Measurements from ENCODE around the gene SYT14.
"Not testable (repeated sequence)": the region's sequence is repeated elsewhere in the genome, so short reads cannot be mapped to it uniquely, and the experiment has no call there.

SYT14 gene

DNA sequence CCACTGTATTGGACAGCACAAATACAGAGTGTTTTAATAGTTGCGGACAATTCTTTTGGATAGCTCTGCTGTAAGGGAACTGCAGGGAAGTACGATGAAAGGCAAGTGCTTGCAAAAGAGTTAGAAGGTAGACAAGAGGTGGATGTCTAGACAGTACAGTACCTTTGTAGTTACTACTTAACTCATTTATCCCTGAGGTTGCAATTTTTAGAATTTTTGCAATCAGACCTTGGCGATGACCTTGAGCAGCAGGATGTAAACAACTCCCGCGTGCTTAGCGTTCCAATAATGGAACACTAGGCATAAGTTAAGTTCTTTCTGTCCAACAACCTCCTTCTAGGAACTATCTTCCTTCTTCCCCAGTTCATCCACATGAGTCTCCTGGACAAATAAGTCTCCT is 1.9 kb upstream of the SYT14 start:
- Histone ChIP-seq H3K36me3 (ENCODE audit: insufficient read depth, low read length) (no peaks in the 10 kb centered on the region), H3K79me2 (ENCODE audit: control insufficient read depth, insufficient read depth, low read length, unreplicated experiment) (peaks cover 6% of the 10 kb centered on the region), H3K4me3 (ENCODE audit: low read depth, low read length) (no peak overlapping the region), H2AFZ (ENCODE audit: low read length, unreplicated experiment) (no peak overlapping the region), H3K27ac (ENCODE audit: low read depth, low read length) (no peak overlapping the region), H3K4me1 (ENCODE audit: control insufficient read depth, insufficient read depth, low read length, unreplicated experiment) (peaks cover 19% of the 10 kb centered on the region), H3K27me3 (ENCODE audit: insufficient read depth, low read length) (peaks cover 28% of the 10 kb centered on the region)

DNA sequence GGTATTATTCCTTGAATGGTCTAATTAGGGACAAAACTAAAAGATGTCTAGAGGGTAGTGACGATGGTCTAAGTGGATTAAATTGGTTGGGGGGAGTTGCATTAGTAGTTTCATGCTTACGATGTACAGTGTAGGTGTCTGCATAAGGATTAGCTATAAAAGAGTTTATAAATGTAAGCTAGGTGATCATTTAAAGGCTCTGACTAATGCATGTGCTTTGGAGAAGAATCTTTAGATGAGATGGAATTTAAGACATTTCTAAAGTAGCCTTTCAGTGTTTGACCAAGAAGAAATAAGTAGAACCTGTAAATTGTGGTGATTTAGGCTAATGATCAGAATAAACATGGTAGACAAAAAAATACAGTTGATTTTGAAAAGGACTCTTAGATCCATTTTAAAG is 7.4 kb downstream of the SYT14 start:
- Histone ChIP-seq H3K79me2 (ENCODE audit: control insufficient read depth, insufficient read depth, low read length, unreplicated experiment) (peaks cover 5% of the 10 kb centered on the region), H3K27me3 (ENCODE audit: insufficient read depth, low read length) (no peaks in the 10 kb centered on the region), H3K4me1 (ENCODE audit: control insufficient read depth, insufficient read depth, low read length, unreplicated experiment) (no peaks in the 10 kb centered on the region), H3K36me3 (ENCODE audit: insufficient read depth, low read length) (no peaks in the 10 kb centered on the region), H3K4me3 (ENCODE audit: low read depth, low read length) (no peak overlapping the region), H2AFZ (ENCODE audit: low read length, unreplicated experiment) (no peak overlapping the region), H3K27ac (ENCODE audit: low read depth, low read length) (no peak overlapping the region)

DNA sequence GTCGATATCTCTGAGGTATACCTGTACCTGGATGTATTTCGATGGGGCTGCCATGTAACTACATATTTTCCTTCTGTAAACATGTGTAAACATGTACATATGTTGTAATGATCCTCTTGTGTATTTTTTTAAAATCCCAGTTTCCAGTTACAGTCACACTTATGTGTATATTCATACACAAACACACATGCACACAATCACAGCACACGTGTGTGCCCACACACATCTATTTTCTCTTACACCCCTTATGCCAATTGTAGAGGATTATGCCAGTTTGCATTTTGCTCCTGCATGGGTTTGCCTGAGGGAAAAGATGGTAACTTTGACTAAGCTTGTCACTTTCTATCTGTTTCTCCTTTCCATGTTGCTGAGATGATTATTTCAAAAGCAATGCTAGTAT is 10.1 kb downstream of the SYT14 start:
- H3K79me2 ChIP-seq (ENCODE audit: control insufficient read depth, insufficient read depth, low read length, unreplicated experiment): no peaks in the 10 kb centered on the region
- H2AFZ ChIP-seq (ENCODE audit: low read length, unreplicated experiment): no peak overlapping the region
- no peaks in the 10 kb centered on the region for H3K36me3 ChIP-seq (ENCODE audit: insufficient read depth, low read length)
- no peak overlapping the region for H3K4me3 ChIP-seq (ENCODE audit: low read depth, low read length)
- H3K27me3 ChIP-seq (ENCODE audit: insufficient read depth, low read length): no peaks in the 10 kb centered on the region
- no peak overlapping the region for H3K27ac ChIP-seq (ENCODE audit: low read depth, low read length)
- H3K4me1 ChIP-seq (ENCODE audit: control insufficient read depth, insufficient read depth, low read length, unreplicated experiment): no peaks in the 10 kb centered on the region

DNA sequence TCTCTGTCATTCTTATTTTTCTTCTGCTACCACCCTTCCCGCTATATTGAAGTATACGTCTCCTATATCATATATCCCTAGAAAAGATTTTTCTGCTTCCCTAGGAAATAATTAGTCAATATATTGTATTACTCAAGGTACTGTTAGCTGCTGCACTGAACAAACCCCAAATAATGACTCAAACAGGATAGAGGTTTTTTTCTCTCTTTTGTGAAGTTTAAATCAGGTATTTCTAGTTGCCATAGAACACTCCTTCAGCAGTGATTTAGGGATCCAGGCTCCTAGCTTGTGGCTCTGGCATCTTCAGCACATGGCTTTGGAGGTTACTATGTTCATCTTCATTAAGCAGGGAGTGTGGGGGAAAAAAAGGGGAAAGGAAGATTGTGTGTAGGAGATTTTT is 18.1 kb downstream of the SYT14 start:
- Histone ChIP-seq H3K27me3 (ENCODE audit: insufficient read depth, low read length) (no peaks in the 10 kb centered on the region), H3K4me3 (ENCODE audit: low read depth, low read length) (no peak overlapping the region), H3K27ac (ENCODE audit: low read depth, low read length) (no peak overlapping the region), H2AFZ (ENCODE audit: low read length, unreplicated experiment) (no peak overlapping the region), H3K36me3 (ENCODE audit: insufficient read depth, low read length) (peaks cover 8% of the 10 kb centered on the region; the same call in 1 of the 2 replicates), H3K79me2 (ENCODE audit: control insufficient read depth, insufficient read depth, low read length, unreplicated experiment) (no peaks in the 10 kb centered on the region), H3K4me1 (ENCODE audit: control insufficient read depth, insufficient read depth, low read length, unreplicated experiment) (no peaks in the 10 kb centered on the region)

DNA sequence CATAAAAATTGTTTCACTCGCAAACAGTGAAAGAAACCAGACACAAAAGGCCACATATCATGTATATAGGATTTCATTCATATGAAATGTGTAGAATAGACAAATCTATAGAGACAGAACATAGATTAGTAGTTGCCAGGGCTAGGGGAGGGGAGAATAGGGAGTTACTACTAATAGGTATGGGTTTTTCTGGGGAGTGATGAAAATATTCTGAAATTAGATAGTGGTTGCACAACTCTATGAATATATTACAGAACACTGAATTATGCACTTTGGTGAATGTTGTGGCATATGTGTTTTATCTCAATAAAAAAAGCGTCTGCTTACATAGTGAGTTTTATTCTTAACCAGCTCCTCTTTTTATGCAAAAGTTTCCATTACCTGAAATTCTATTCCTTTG is 21.6 kb downstream of the SYT14 start:
- Histone ChIP-seq H3K27ac (ENCODE audit: low read depth, low read length) (no peak overlapping the region), H2AFZ (ENCODE audit: low read length, unreplicated experiment) (no peak overlapping the region), H3K27me3 (ENCODE audit: insufficient read depth, low read length) (no peaks in the 10 kb centered on the region), H3K4me1 (ENCODE audit: control insufficient read depth, insufficient read depth, low read length, unreplicated experiment) (peaks cover 14% of the 10 kb centered on the region), H3K79me2 (ENCODE audit: control insufficient read depth, insufficient read depth, low read length, unreplicated experiment) (no peaks in the 10 kb centered on the region), H3K4me3 (ENCODE audit: low read depth, low read length) (no peak overlapping the region), H3K36me3 (ENCODE audit: insufficient read depth, low read length) (peaks cover 8% of the 10 kb centered on the region; the same call in 1 of the 2 replicates)

DNA sequence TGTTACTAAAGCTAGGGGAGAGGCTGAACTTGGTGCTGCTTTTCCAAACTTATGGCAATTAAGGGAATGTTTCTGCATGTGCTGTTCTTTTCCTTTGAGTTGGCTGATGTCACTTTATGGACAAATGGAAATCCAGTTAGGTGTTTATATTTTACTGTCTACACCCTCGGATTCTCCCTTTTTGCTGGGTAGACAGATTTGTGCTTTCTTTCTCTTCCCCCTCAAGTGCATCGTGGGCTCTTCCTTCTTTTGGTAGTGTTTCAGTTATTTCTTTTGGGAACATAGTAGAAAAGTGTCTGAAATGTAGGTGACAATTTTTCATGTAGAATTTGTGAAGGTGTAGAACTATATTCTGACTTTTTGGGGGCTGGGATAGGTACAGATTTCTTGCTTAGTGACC is 22.9 kb downstream of the SYT14 start:
- Histone ChIP-seq H2AFZ (ENCODE audit: low read length, unreplicated experiment) (no peak overlapping the region), H3K4me1 (ENCODE audit: control insufficient read depth, insufficient read depth, low read length, unreplicated experiment) (peaks cover 14% of the 10 kb centered on the region), H3K79me2 (ENCODE audit: control insufficient read depth, insufficient read depth, low read length, unreplicated experiment) (no peaks in the 10 kb centered on the region), H3K36me3 (ENCODE audit: insufficient read depth, low read length) (no peaks in the 10 kb centered on the region), H3K27me3 (ENCODE audit: insufficient read depth, low read length) (no peaks in the 10 kb centered on the region), H3K4me3 (ENCODE audit: low read depth, low read length) (no peak overlapping the region), H3K27ac (ENCODE audit: low read depth, low read length) (no peak overlapping the region)

DNA sequence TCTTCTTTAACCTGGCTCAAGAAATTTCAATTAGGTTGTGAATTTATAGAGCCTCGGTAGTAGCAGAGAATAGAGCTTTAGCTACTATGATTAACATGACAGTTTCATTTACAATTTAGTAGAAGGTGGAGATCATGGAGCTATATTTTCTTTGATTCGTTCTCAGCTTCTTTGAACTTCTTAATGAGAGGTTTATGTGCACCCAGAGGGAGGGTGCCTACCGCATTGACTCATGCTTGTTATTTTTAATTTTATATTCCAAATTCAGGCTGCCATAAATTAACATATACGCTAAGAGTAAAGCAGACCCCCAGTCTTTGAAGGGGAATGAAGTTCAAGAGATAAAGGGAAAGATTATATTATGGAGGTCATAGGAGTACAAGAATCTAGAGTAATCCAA is 24.4 kb downstream of the SYT14 start:
- Histone ChIP-seq H3K27me3 (ENCODE audit: insufficient read depth, low read length) (no peaks in the 10 kb centered on the region), H2AFZ (ENCODE audit: low read length, unreplicated experiment) (no peak overlapping the region), H3K4me3 (ENCODE audit: low read depth, low read length) (no peak overlapping the region), H3K4me1 (ENCODE audit: control insufficient read depth, insufficient read depth, low read length, unreplicated experiment) (peaks cover 14% of the 10 kb centered on the region), H3K36me3 (ENCODE audit: insufficient read depth, low read length) (no peaks in the 10 kb centered on the region), H3K27ac (ENCODE audit: low read depth, low read length) (no peak overlapping the region), H3K79me2 (ENCODE audit: control insufficient read depth, insufficient read depth, low read length, unreplicated experiment) (no peaks in the 10 kb centered on the region)

DNA sequence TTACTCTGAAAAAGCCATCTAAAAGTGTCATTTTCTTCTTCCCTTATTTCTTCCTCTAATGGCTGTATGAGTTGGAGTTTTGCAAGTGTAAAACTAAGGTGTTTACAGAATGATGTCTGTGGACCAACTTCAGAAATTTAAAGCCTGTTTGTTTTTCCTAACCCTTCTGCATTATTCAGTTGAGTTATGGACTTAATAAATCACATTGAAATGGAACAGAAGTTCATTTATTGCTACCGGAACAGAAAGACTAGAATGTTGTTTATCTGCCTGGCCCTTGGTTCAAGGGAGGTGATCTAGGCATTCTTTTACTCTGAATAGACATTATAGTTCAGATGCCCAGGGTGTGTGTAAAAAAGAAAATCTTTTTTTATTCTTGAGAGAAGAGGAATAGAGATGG is 24.8 kb downstream of the SYT14 start:
- Histone ChIP-seq H2AFZ (ENCODE audit: low read length, unreplicated experiment) (no peak overlapping the region), H3K36me3 (ENCODE audit: insufficient read depth, low read length) (no peaks in the 10 kb centered on the region), H3K79me2 (ENCODE audit: control insufficient read depth, insufficient read depth, low read length, unreplicated experiment) (no peaks in the 10 kb centered on the region), H3K4me1 (ENCODE audit: control insufficient read depth, insufficient read depth, low read length, unreplicated experiment) (peaks cover 14% of the 10 kb centered on the region), H3K4me3 (ENCODE audit: low read depth, low read length) (no peak overlapping the region), H3K27me3 (ENCODE audit: insufficient read depth, low read length) (no peaks in the 10 kb centered on the region), H3K27ac (ENCODE audit: low read depth, low read length) (no peak overlapping the region)

DNA sequence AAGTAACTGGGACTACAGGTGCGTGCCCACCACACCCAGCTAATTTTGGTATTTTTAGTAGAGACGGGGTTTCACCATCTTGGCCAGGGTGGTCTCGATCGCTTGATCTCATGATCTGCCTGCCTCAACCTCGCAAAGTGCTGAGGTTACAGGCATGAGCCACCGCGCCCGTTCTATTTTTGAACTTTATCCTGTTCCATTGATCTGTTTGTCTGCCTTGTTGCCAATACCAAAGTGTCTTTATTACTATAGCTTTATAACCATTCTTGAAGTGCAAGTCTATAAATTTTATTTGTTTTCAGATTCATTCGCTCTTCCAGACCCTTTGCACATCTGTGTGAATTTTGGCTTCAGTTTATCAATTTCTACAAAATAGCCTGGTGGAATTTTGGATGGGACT is 28.0 kb downstream of the SYT14 start:
- Histone ChIP-seq H3K27me3 (ENCODE audit: insufficient read depth, low read length) (no peaks in the 10 kb centered on the region), H3K4me1 (ENCODE audit: control insufficient read depth, insufficient read depth, low read length, unreplicated experiment) (peaks cover 14% of the 10 kb centered on the region), H3K27ac (ENCODE audit: low read depth, low read length) (no peak overlapping the region), H2AFZ (ENCODE audit: low read length, unreplicated experiment) (no peak overlapping the region), H3K4me3 (ENCODE audit: low read depth, low read length) (no peak overlapping the region), H3K79me2 (ENCODE audit: control insufficient read depth, insufficient read depth, low read length, unreplicated experiment) (no peaks in the 10 kb centered on the region), H3K36me3 (ENCODE audit: insufficient read depth, low read length) (no peaks in the 10 kb centered on the region)

DNA sequence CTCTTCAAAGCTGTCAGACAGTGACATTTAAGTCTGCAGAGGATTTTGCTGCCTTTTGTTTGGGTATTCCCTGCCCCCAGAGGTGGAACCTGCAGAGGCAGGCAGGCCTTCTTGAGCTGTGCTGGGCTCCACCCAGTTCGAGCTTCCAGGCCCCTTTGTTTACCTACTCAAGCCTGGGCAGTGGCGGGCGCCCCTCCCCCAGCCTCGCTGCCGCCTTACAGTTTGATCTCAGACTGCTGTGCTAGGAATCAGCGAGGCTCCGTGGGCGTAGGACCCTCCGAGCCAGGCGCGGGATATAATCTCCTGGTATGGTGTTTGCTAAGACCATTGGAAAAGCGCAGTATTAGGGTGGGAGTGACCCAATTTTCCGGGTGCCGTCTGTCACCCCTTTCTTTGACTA is 40.7 kb downstream of the SYT14 start:
- H3K27me3 ChIP-seq (ENCODE audit: insufficient read depth, low read length); H3K27ac ChIP-seq (ENCODE audit: low read depth, low read length); H3K4me3 ChIP-seq (ENCODE audit: low read depth, low read length); H2AFZ ChIP-seq (ENCODE audit: low read length, unreplicated experiment); H3K79me2 ChIP-seq (ENCODE audit: control insufficient read depth, insufficient read depth, low read length, unreplicated experiment); H3K4me1 ChIP-seq (ENCODE audit: control insufficient read depth, insufficient read depth, low read length, unreplicated experiment); H3K36me3 ChIP-seq (ENCODE audit: insufficient read depth, low read length): not testable (repeated sequence)

DNA sequence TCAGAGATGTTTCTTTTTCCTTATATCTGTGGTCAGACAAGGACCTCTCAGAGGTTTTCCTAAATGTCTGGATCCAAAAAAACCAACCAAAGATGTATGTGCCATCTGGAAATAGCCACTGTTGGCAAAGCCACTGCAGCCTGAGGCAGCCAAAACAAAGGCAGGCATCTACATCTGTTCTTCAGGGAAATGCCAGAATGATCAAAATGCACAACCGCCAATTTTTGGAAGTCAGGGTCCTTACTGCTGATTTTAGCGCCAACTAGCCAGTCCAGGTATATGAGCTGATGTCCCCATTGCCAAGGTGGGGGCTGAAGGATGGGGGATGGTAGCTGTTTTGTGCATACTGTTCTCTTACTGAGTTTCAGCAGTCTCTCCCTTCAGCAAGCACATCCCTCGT is 45.9 kb downstream of the SYT14 start:
- Histone ChIP-seq H2AFZ (ENCODE audit: low read length, unreplicated experiment) (no peak overlapping the region), H3K79me2 (ENCODE audit: control insufficient read depth, insufficient read depth, low read length, unreplicated experiment) (no peaks in the 10 kb centered on the region), H3K4me1 (ENCODE audit: control insufficient read depth, insufficient read depth, low read length, unreplicated experiment) (peaks cover 8% of the 10 kb centered on the region), H3K36me3 (ENCODE audit: insufficient read depth, low read length) (no peaks in the 10 kb centered on the region), H3K27me3 (ENCODE audit: insufficient read depth, low read length) (no peaks in the 10 kb centered on the region), H3K27ac (ENCODE audit: low read depth, low read length) (no peak overlapping the region), H3K4me3 (ENCODE audit: low read depth, low read length) (no peak overlapping the region)

DNA sequence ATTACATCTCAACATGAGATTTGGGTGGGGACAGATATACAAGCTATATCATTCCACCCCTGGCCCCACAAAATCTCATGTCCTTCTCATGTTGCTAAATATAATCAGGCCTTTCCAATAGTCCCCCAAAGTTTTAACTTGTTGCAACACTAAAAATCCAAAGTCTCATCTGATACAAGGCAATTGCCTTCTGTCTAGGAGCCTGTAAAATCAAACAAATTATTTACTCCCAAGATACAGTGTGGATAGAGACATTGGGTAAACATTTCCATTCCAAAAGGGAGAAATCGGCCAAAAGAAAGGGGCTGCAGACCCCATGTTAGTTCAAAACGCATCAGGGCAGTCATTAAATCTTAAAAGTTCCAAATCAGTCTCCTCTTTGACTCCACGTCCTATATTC is 47.0 kb downstream of the SYT14 start:
- Histone ChIP-seq H2AFZ (ENCODE audit: low read length, unreplicated experiment) (no peak overlapping the region), H3K4me3 (ENCODE audit: low read depth, low read length) (no peak overlapping the region), H3K36me3 (ENCODE audit: insufficient read depth, low read length) (no peaks in the 10 kb centered on the region), H3K4me1 (ENCODE audit: control insufficient read depth, insufficient read depth, low read length, unreplicated experiment) (peaks cover 11% of the 10 kb centered on the region), H3K79me2 (ENCODE audit: control insufficient read depth, insufficient read depth, low read length, unreplicated experiment) (no peaks in the 10 kb centered on the region), H3K27me3 (ENCODE audit: insufficient read depth, low read length) (no peaks in the 10 kb centered on the region), H3K27ac (ENCODE audit: low read depth, low read length) (no peak overlapping the region)
